IMR-90 (cell line): Measurements from ENCODE around the gene PARP14. TPM values are rescaled to one million over a fixed set of nuclear protein-coding genes. Genes with fewer than 3 reads are reported as not detected.

Experiments
- ATAC-seq: fragments of 200-7000 bp; cut with Tn5 transposase; 2 replicates; pipeline ENCODE4 v1.9.1; 2020; ENCODE audit warnings: low read depth, mild to moderate bottlenecking, moderate library complexity
- BruUV-seq: library from RNA; stranded (reverse); fragments of 400-500 nt; replicated peaks from 2 replicates; lab custom pipeline; 2021; lab: Mats Ljungman, UMichigan
- CTCF ChIA-PET: fragments of 300-600 bp; formaldehyde crosslinking; extraction: SDS; loops from one replicate; lab custom pipeline; 2021; ENCODE audit warnings: antibody characterized with exemption; lab: Yijun Ruan, JAX
- POLR2A ChIA-PET: fragments of 300-600 bp; sonication (Branson Sonifier 250); formaldehyde crosslinking; loops from one replicate; lab custom pipeline; 2022; ENCODE audit warnings: antibody characterized with exemption; ENCODE audit not compliant: unreplicated experiment; lab: Charles Lee
- DNase-seq: peaks from one replicate; pipeline ENCODE4 v3.0.0; 2013
- H2AFZ ChIP-seq: replicated peaks from 2 replicates; pipeline ENCODE3; 2013; ENCODE audit warnings: low read length, mild to moderate bottlenecking; ENCODE audit not compliant: poor library complexity
- H2AK5ac ChIP-seq: 2 replicates; pipeline ENCODE4 v1.6.1; 2013; ENCODE audit warnings: low read depth, low read length, inconsistent platforms
- H2AK9ac ChIP-seq: replicated peaks from 2 replicates; pipeline ENCODE3; 2013; ENCODE audit warnings: mild to moderate bottlenecking, low read depth, low read length, moderate library complexity; ENCODE audit not compliant: poor library complexity
- H2BK120ac ChIP-seq: 2 replicates; pipeline ENCODE4 v1.6.1; 2013; ENCODE audit warnings: low read depth, low read length, inconsistent platforms
- H2BK15ac ChIP-seq: 3 replicates; pipeline ENCODE4 v1.6.1; 2013; ENCODE audit warnings: low read depth, low read length, inconsistent platforms
- H2BK20ac ChIP-seq: 2 replicates; pipeline ENCODE4 v1.6.1; 2013; ENCODE audit warnings: low read depth, mild to moderate bottlenecking, inconsistent platforms, low read length, moderate library complexity
- H2BK5ac ChIP-seq: 2 replicates; pipeline ENCODE4 v1.6.1; 2013; ENCODE audit warnings: mild to moderate bottlenecking, low read depth, low read length, inconsistent platforms; ENCODE audit not compliant: poor library complexity, severe bottlenecking
- H3K14ac ChIP-seq: replicated peaks from 2 replicates; pipeline ENCODE4 v1.6.1; 2013; ENCODE audit warnings: low read depth, low read length, inconsistent platforms
- H3K18ac ChIP-seq: 2 replicates; pipeline ENCODE4 v1.6.1; 2013; ENCODE audit warnings: low read depth, low read length, control low read depth
- H3K23ac ChIP-seq: 2 replicates; pipeline ENCODE4 v1.6.1; 2013; ENCODE audit warnings: low read depth, low read length, inconsistent platforms
- H3K27ac ChIP-seq: 2 replicates; pipeline ENCODE4 v1.5.1; 2013; ENCODE audit warnings: mild to moderate bottlenecking, control low read depth, low read length; ENCODE audit not compliant: insufficient read depth
- H3K27me3 ChIP-seq: 2 replicates; pipeline ENCODE4 v1.6.1; 2013; ENCODE audit warnings: low read length; ENCODE audit not compliant: control insufficient read depth, insufficient read depth
- H3K36me3 ChIP-seq: 2 replicates; pipeline ENCODE4 v1.6.1; 2013; ENCODE audit warnings: low read length, mixed read lengths; ENCODE audit not compliant: control insufficient read depth, insufficient read depth
- H3K4ac ChIP-seq: 2 replicates; pipeline ENCODE4 v1.6.1; 2013; ENCODE audit warnings: low read depth, low read length, inconsistent platforms
- H3K4me1 ChIP-seq: 2 replicates; pipeline ENCODE4 v1.6.1; 2013; ENCODE audit warnings: low read length, mixed read lengths; ENCODE audit not compliant: control insufficient read depth, insufficient read depth
- H3K4me2 ChIP-seq: 2 replicates; pipeline ENCODE4 v1.6.1; 2013; ENCODE audit warnings: low read depth, mild to moderate bottlenecking, control low read depth, low read length, moderate library complexity
- H3K4me3 ChIP-seq: 2 replicates; pipeline ENCODE4 v1.5.1; 2013; ENCODE audit warnings: low read depth, mild to moderate bottlenecking, control low read depth, low read length, moderate library complexity; ENCODE audit not compliant: insufficient read depth
- H3K56ac ChIP-seq: 2 replicates; pipeline ENCODE4 v1.6.1; 2013; ENCODE audit warnings: low read length, inconsistent platforms; ENCODE audit not compliant: insufficient read depth; ENCODE audit errors: extremely low read depth
- H3K79me1 ChIP-seq, 2 experiments: 2 replicates each; pipeline ENCODE4 v1.6.1; 2013; ENCODE audit warnings: low read length in 2 of 2, inconsistent platforms in 1 of 2, low read depth in 1 of 2
- H3K9ac ChIP-seq: 2 replicates; pipeline ENCODE4 v1.6.1; 2013; ENCODE audit warnings: low read depth, low read length, control low read depth
- H3K9me1 ChIP-seq: 2 replicates; pipeline ENCODE4 v1.6.1; 2013; ENCODE audit warnings: low read length, inconsistent platforms; ENCODE audit not compliant: insufficient read depth
- H3K9me3 ChIP-seq: 2 replicates; pipeline ENCODE4 v1.6.1; 2013; ENCODE audit warnings: low read length; ENCODE audit not compliant: control insufficient read depth, insufficient read depth
- H4K20me1 ChIP-seq: 2 replicates; pipeline ENCODE4 v1.6.1; 2013; ENCODE audit warnings: low read length, inconsistent platforms; ENCODE audit not compliant: insufficient read depth
- H4K5ac ChIP-seq: 2 replicates; pipeline ENCODE4 v1.6.1; 2013; ENCODE audit warnings: mild to moderate bottlenecking, low read depth, low read length, control low read depth
- H4K8ac ChIP-seq, 2 experiments: 2 replicates each; pipeline ENCODE4 v1.6.1; 2013; ENCODE audit warnings: low read depth in 2 of 2, low read length in 2 of 2, control low read depth in 1 of 2, inconsistent platforms in 1 of 2
- H4K91ac ChIP-seq: 2 replicates; pipeline ENCODE4 v1.6.1; 2013; ENCODE audit warnings: low read depth, low read length, inconsistent platforms; ENCODE audit not compliant: insufficient read depth
- BHLHE40 ChIP-seq: fragments of 150-350 bp; IDR thresholded peaks from 2 replicates; pipeline ENCODE4 v1.6.1; 2016; ENCODE audit warnings: mild to moderate bottlenecking, low read depth, low read length
- MAZ ChIP-seq: IDR thresholded peaks from 2 replicates; pipeline ENCODE4 v1.6.1; 2012; ENCODE audit warnings: low read depth, mild to moderate bottlenecking, low read length, improper control_type of control experiment, moderate library complexity, borderline replicate concordance
- MXI1 ChIP-seq: IDR thresholded peaks from 2 replicates; pipeline ENCODE4 v1.6.1; 2012; ENCODE audit warnings: low read depth, mild to moderate bottlenecking, low read length, moderate library complexity, borderline replicate concordance
- SMC3 ChIP-seq: fragments of 150-350 bp; IDR thresholded peaks from 2 replicates; pipeline ENCODE4 v1.6.1; 2016; ENCODE audit warnings: low read depth, mild to moderate bottlenecking, antibody characterized with exemption, low read length, moderate library complexity
- WGBS, 2 experiments: methylation state at CpG; one replicate each; pipeline versions ENCODE4 v1.1.5 to v1.1.7; 2013; ENCODE audit warnings: missing lambda C conversion rate in 2 of 2; ENCODE audit not compliant: insufficient read length in 1 of 2; ENCODE audit errors: extremely low coverage in 2 of 2; 5-methylcytosine and 5-hydroxymethylcytosine counted together
- dilution Hi-C: fragments of 300-500 bp; cut with HindIII; formaldehyde crosslinking; loops from one replicate; pipeline ENCODE4 v1.14.3; 2018; ENCODE audit warnings: low sequenced_read_pairs; ENCODE audit not compliant: unreplicated experiment
- in situ Hi-C: fragments of 300-500 bp; cut with MboI; formaldehyde crosslinking; loops from 3 replicates; pipeline ENCODE4 v1.14.3; 2019; ENCODE audit warnings: low sequenced_read_pairs, inconsistent platforms, mixed read lengths
- intact Hi-C: fragments of 100-400 bp; cut with micrococcal nuclease; formaldehyde crosslinking; loops from 2 replicates; pipeline ENCODE4 v1.10.0; 2022
- polyA plus RNA-seq, 3 experiments: library from polyadenylated mRNA; depleted of rRNA; stranded (reverse); fragments of >200 nt; gene quantifications; 2 replicates each; pipeline ENCODE4 v1.2.3, GENCODE V29; 2012; ENCODE audit warnings: low replicate concordance in 1 of 3
- total RNA-seq: library from RNA; depleted of rRNA; stranded (reverse); fragments of >200 nt; gene quantifications from 2 replicates; pipeline ENCODE4 v1.2.3, GENCODE V29; 2012
- TF ChIP-seq, protein P1 (sequence below): fragments of 150-350 bp; IDR thresholded peaks from 2 replicates; pipeline ENCODE4 v1.6.1; 2016; ENCODE audit warnings: low read depth, mild to moderate bottlenecking, low read length, moderate library complexity, borderline replicate concordance
- TF ChIP-seq, protein P2 (sequence below): conservative IDR thresholded peaks from 2 replicates; pipeline ENCODE4 v1.5.1; 2012; ENCODE audit warnings: mild to moderate bottlenecking, low read depth, low read length, improper control_type of control experiment

PARP14 gene
- total and polyA plus RNA-seq, 2 of the 4 experiments (the other 2 are of a cell fraction) = 9.3 to 23.1 TPM

DNA sequence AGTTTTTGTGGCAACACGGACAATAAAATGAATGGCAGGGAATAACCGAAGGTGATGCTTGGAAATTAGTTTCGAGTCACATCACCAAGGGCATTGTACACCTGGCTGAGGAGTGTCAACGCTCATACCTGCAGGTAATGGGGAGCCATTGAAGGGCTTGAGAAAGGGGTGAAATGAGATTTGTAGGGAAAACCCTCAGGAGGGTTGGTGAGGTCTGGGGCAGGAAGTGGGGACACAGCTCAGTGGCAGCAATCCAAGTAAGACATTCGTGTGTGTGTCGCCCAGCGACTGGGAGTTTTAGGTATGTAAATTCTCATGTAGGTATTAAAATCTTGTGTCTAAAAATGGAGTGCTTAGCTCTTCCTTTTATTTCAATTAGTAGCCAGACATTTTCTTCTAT lies 14.3 kb downstream of the PARP14 start:
- H3K9me3 ChIP-seq = no peaks in the 10 kb centered on the region
- TF ChIP-seq, protein P1, sequence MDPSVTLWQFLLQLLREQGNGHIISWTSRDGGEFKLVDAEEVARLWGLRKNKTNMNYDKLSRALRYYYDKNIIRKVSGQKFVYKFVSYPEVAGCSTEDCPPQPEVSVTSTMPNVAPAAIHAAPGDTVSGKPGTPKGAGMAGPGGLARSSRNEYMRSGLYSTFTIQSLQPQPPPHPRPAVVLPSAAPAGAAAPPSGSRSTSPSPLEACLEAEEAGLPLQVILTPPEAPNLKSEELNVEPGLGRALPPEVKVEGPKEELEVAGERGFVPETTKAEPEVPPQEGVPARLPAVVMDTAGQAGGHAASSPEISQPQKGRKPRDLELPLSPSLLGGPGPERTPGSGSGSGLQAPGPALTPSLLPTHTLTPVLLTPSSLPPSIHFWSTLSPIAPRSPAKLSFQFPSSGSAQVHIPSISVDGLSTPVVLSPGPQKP = no peak
- no peak for TF ChIP-seq MAZ
- TF ChIP-seq SMC3 = no peak
- TF ChIP-seq, protein P2, sequence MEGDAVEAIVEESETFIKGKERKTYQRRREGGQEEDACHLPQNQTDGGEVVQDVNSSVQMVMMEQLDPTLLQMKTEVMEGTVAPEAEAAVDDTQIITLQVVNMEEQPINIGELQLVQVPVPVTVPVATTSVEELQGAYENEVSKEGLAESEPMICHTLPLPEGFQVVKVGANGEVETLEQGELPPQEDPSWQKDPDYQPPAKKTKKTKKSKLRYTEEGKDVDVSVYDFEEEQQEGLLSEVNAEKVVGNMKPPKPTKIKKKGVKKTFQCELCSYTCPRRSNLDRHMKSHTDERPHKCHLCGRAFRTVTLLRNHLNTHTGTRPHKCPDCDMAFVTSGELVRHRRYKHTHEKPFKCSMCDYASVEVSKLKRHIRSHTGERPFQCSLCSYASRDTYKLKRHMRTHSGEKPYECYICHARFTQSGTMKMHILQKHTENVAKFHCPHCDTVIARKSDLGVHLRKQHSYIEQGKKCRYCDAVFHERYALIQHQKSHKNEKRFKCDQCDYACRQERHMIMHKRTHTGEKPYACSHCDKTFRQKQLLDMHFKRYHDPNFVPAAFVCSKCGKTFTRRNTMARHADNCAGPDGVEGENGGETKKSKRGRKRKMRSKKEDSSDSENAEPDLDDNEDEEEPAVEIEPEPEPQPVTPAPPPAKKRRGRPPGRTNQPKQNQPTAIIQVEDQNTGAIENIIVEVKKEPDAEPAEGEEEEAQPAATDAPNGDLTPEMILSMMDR = no peak
- no peak for TF ChIP-seq BHLHE40
- TF ChIP-seq MXI1 = no peak
- WGBS, 2 experiments = 85% methylated on average over 4 of the region's 7 CpGs; no CpG with 5 or more reads in 1 of the 2 experiments
- no peak overlapping the region for H2BK120ac ChIP-seq
- no peak overlapping the region for H3K4me2 ChIP-seq
- dilution Hi-C loops = no loop called here
- H3K27me3 ChIP-seq = no peaks in the 10 kb centered on the region
- H2AFZ ChIP-seq = no peak overlapping the region
- H4K91ac ChIP-seq = no peak overlapping the region
- CTCF ChIA-PET = interaction anchor here (0.7 kb wide), 1 partner anchor 80 kb away, joined by 7 read pairs; no protein-coding TSS in a partner anchor
- H3K18ac ChIP-seq = no peak overlapping the region
- no peak overlapping the region for H3K23ac ChIP-seq
- H3K36me3 ChIP-seq = peaks cover 23% of the 10 kb centered on the region
- no peak overlapping the region for H4K8ac ChIP-seq
- H3K4me3 ChIP-seq = no peak overlapping the region
- intact Hi-C loops = no loop called here
- POLR2A ChIA-PET = no interaction called here
- no peak overlapping the region for H2AK9ac ChIP-seq
- DNase-seq (no peak), ATAC-seq (no peak)
- H3K79me1 ChIP-seq = no peaks in the 10 kb centered on the region
- no TSS peak for BruUV-seq
- H4K5ac ChIP-seq = no peak overlapping the region
- H3K9me1 ChIP-seq = 0 out of 2 replicates have a peak, but pooled peaks cover 3% of the 10 kb centered on the region
- in situ Hi-C loops = no loop called here
- H4K20me1 ChIP-seq = no peaks in the 10 kb centered on the region
- H2BK15ac ChIP-seq = no peak overlapping the region
- H3K27ac ChIP-seq = no peak overlapping the region
- no peak overlapping the region for H2AK5ac ChIP-seq
- H2BK20ac ChIP-seq = no peak overlapping the region
- no peak overlapping the region for H3K56ac ChIP-seq
- H2BK5ac ChIP-seq = no peak overlapping the region
- no peaks in the 10 kb centered on the region for H3K4me1 ChIP-seq
- H3K9ac ChIP-seq = no peak overlapping the region
- no peak overlapping the region for H3K14ac ChIP-seq
- no peak overlapping the region for H3K4ac ChIP-seq
